Peyer's patch (tissue), 4 donors: ENCODE results near the gene NUP50. TPM values are rescaled to one million over a fixed set of nuclear protein-coding genes. Genes with fewer than 3 reads are reported as not detected.

Experiments
- DNase-seq, 3 donors: peaks; one replicate each; pipeline ENCODE4 v3.0.0-alpha.2; 2017 to 2019
- H3K27ac ChIP-seq, 4 donors: fragments of 200-600 bp; sonication (generic); one replicate each; pipeline ENCODE4 v1.5.1; 2016 to 2019
- H3K27me3 ChIP-seq, 2 donors: fragments of 200-600 bp; sonication (generic); one replicate each; pipeline ENCODE4 v1.5.1; 2019
- H3K36me3 ChIP-seq, 3 donors: fragments of 200-600 bp; sonication (generic); one replicate each; pipeline ENCODE4 v1.5.1; 2016 to 2019
- H3K4me1 ChIP-seq, 4 donors: fragments of 200-600 bp; sonication (generic); one replicate each; pipeline ENCODE4 v1.5.1; 2016 to 2019
- H3K4me3 ChIP-seq, 4 donors: fragments of 200-600 bp; sonication (generic); 1 replicate in 3 of 4; 2 replicates in 1 of 4; pipeline ENCODE4 v1.5.1; 2016 to 2019; ENCODE audit warnings: mild to moderate bottlenecking in 1 of 4
- H3K9me3 ChIP-seq, 4 donors: fragments of 200-600 bp; sonication (generic); one replicate each; pipeline ENCODE4 v1.5.1; 2016 to 2019; ENCODE audit warnings: mild to moderate bottlenecking in 1 of 4
- CTCF ChIP-seq, 6 experiments: fragments of 450-650 bp in 4 of 6; fragments of 200-600 bp in 2 of 6; sonication (generic) in 1 of 6; IDR thresholded peaks; one replicate each; pipeline ENCODE4 v1.5.1; 2017 to 2019; ENCODE audit warnings: antibody characterized with exemption in 6 of 6, mild to moderate bottlenecking in 3 of 6, moderate library complexity in 1 of 6
- POLR2A ChIP-seq, 2 donors: fragments of 450-650 bp; IDR thresholded peaks; one replicate each; pipeline ENCODE4 v1.5.1; 2017; ENCODE audit warnings: antibody characterized with exemption in 2 of 2, mild to moderate bottlenecking in 2 of 2, moderate library complexity in 2 of 2
- total RNA-seq, 4 donors: library from RNA; depleted of rRNA; stranded (reverse); fragments of >200 nt; gene quantifications; one replicate each; pipeline ENCODE4 v1.1.0, GENCODE V29; 2016

The NUP50 gene
- total RNA-seq, 4 donors from 2014 or later, result 67.8 to 96.8 (median 75.8) TPM

- Histone ChIP-seq H3K4me3 (no peak overlapping the region), H3K27me3 (no peaks in the 10 kb centered on the region), H3K27ac (no peak overlapping the region), H3K4me1 (peaks cover 0 to 6% (median 0%) of the 10 kb centered on the region in 4 donors), H3K9me3 (no peaks in the 10 kb centered on the region), H3K36me3 (peaks cover 0 to 88% (median 0%) of the 10 kb centered on the region in 3 donors)
- no peak for TF ChIP-seq CTCF (IDR thresholded peaks at IDR 0.05)
- TF ChIP-seq POLR2A (IDR thresholded peaks at IDR 0.05), result no peak
- peak in 1 of 3 donors; percentile 42 for DNase-seq
Observed at GRCh38 chr22:45200860-45201511, 37.3 kb downstream of the NUP50 start.

- H3K27ac ChIP-seq, result no peak overlapping the region
- no peak overlapping the region for H3K4me3 ChIP-seq
- H3K9me3 ChIP-seq, result no peaks in the 10 kb centered on the region
- peaks cover 0 to 80% (median 0%) of the 10 kb centered on the region in 3 donors for H3K36me3 ChIP-seq
- peak in 1 of 3 donors; percentile 44 for DNase-seq
- no peak for TF ChIP-seq POLR2A (IDR thresholded peaks at IDR 0.05)
- no peak for TF ChIP-seq CTCF (IDR thresholded peaks at IDR 0.05)
- H3K27me3 ChIP-seq, result no peaks in the 10 kb centered on the region
- H3K4me1 ChIP-seq, result peaks cover 0 to 6% (median 0%) of the 10 kb centered on the region in 4 donors
Observed at GRCh38 chr22:45201678-45202332, 38.1 kb downstream of the NUP50 start.

- DNase-seq, result peak in 2 of 3 donors; percentile 40 to 41
- Histone ChIP-seq H3K27ac (no peak overlapping the region), H3K36me3 (peaks cover 0 to 75% (median 0%) of the 10 kb centered on the region in 3 donors), H3K4me3 (no peak overlapping the region), H3K27me3 (no peaks in the 10 kb centered on the region), H3K4me1 (peaks cover 0 to 6% (median 0%) of the 10 kb centered on the region in 4 donors), H3K9me3 (no peaks in the 10 kb centered on the region)
- TF ChIP-seq CTCF (IDR thresholded peaks at IDR 0.05) (no peak), POLR2A (IDR thresholded peaks at IDR 0.05) (no peak)
Observed at GRCh38 chr22:45202333-45203149, 38.8 kb downstream of the NUP50 start.

- peaks cover 0 to 75% (median 0%) of the 10 kb centered on the region in 3 donors for H3K36me3 ChIP-seq
Observed at GRCh38 chr22:45203150-45203951, 39.6 kb downstream of the NUP50 start.

More at GRCh38 chr22:45203150-45203951, 39.6 kb downstream of the NUP50 start:
- Histone ChIP-seq H3K27ac (no peak overlapping the region), H3K4me3 (no peak overlapping the region), H3K27me3 (no peaks in the 10 kb centered on the region), H3K4me1 (peaks cover 0 to 6% (median 0%) of the 10 kb centered on the region in 4 donors), H3K9me3 (no peaks in the 10 kb centered on the region)
- peak in 2 of 3 donors; percentile 42 to 43 for DNase-seq
- no peak for TF ChIP-seq POLR2A (IDR thresholded peaks at IDR 0.05)
- TF ChIP-seq CTCF (IDR thresholded peaks at IDR 0.05), result no peak
